GM12875 (cell line): ENCODE results near the gene OR4K5.
A peak's percentile ranks its signal among the peaks of the same experiment; 100 is the strongest.

Experiments
- H3K4me3 ChIP-seq: one replicate; pipeline ENCODE4 v1.5.1; 2011; ENCODE audit warnings: low read depth, low read length, control low read depth
- CTCF ChIP-seq: IDR thresholded peaks from 2 replicates; pipeline ENCODE4 v1.5.1; 2011; ENCODE audit warnings: low read depth, mild to moderate bottlenecking, control low read depth, inconsistent platforms, low read length, moderate library complexity, borderline replicate concordance; ENCODE audit not compliant: insufficient read depth

The OR4K5 gene

GRCh38 chr14:19920021-19920657 is at the start of gene OR4K5:
Gene OR4K5, plus strand, starts transcription at chr14:19920607. Its CDS starts 0 bp downstream, at chr14:19920607.
- no peak for TF ChIP-seq CTCF
- no peak within 1 kb of the TSS for H3K4me3 ChIP-seq

DNA sequence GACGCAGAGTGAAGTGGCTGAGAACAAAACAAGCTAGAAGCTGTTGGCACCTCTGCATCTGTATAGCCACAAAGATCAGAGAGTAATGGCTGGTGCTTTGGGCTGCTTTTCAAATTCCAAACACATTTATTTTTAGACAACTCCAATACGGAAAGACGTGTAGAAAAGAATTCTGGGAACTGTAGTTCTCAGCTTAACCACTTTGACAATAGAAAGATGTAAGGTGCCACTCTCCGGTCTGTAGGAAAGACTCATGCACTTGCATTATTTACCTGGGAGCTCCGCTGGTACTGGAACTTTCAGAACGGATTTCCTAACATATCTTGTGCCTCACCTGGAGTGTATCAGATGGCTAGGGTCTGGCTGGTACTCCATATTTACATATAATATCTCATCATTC is 47.2 kb upstream of the OR4K5 start:
- H3K4me3 ChIP-seq, result no peak overlapping the region

DNA sequence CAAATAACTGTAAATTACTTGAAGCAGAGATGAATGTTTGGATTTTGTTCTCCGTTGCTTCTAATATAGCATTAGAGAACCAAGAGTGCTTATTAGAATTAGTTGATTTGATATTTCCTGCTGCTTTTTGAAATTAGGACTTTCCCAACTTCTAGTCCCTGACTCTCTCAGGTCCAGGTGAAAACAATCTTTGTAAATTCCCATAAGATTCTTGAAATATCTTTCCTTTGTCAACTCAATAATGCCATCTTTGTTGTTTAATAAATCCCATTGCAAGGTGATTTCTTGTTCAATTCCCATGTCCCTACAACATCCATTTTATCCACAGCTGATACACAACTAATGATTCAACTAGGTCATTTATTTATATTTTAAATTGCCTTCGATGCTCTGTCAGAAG is 45.6 kb upstream of the OR4K5 start, which contains the start of gene OR4K2:
TSS of gene OR4K2 (plus strand) at position 301 of the 400 bp plus-strand sequence. CDS start 1,126 bp downstream, outside the sequence.
- no peak within 1 kb of the TSS for H3K4me3 ChIP-seq
- TF ChIP-seq CTCF, result no peak

More for the DNA sequence above, 47.2 kb upstream of the OR4K5 start:
- TF ChIP-seq CTCF, result no peak

- H3K4me3 ChIP-seq, result no peak overlapping the region
- peak; percentile 30; the same call in 1 of the 2 replicates for TF ChIP-seq CTCF
Observed at GRCh38 chr14:19878029-19878642, 42.3 kb upstream of the OR4K5 start.

- no peak for TF ChIP-seq CTCF
- no peak overlapping the region for H3K4me3 ChIP-seq
Observed at GRCh38 chr14:19895282-19895681, 25.1 kb upstream of the OR4K5 start.

- H3K4me3 ChIP-seq, result no peak overlapping the region
- no peak for TF ChIP-seq CTCF
Observed at GRCh38 chr14:19900999-19901398, 19.4 kb upstream of the OR4K5 start.

GRCh38 chr14:19902409-19902808 is 18.0 kb upstream of the OR4K5 start:
- TF ChIP-seq CTCF, result no peak
- no peak overlapping the region for H3K4me3 ChIP-seq
